Measurements from ENCODE around the gene RUFY4. TPM values are rescaled to one million over a fixed set of nuclear protein-coding genes. Genes with fewer than 3 reads are reported as not detected.

RUFY4 gene
- total RNA-seq, 2 experiments from 2014 or later: 1.2 to 1.8 TPM

DNA sequence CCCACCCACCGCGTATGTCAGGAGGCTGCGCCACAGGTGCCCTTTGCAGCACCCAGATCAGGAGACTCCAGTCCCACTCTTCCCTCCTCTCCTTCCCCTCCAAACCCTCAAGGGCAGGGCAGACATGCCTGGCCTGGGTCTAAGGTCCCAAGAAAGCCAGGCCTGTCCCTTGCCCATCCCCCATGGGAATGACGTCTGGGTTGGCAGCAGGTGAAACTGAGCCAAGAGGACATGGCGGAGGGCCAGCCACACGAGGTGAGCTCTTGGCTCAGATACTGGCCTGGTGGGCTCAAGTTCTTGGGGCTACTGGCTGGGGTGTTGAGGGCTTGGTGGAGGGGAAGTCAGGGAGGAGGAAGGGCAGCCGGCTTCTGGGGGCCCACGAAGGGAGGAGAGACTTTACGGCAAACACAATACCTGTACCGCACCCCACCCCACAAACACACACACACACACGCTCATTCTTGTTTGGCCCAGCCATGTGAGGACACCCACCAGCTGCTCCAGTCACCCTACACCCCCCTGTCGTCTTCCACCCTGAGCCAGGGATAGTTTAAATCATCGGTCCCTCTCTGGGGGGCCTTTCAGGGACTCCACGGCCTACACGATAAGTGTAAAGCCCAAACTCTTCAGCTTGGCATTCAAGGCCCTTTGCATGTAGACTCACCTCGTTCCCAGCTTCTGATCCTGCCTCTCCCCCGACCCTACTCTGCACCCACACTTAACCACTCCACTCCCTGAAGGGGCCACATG lies 42.2 kb upstream of the RUFY4 start:
- H3K36me3 Mint-ChIP-seq (ENCODE audit: low read depth): no peaks in the 10 kb centered on the region
- DNase-seq: no peak
- CTCF ChIA-PET: interaction anchor here (2.5 kb wide), 1 partner anchor 241 kb away, joined by 8 read pairs; no protein-coding TSS in a partner anchor
- H3K9me3 Mint-ChIP-seq: no peaks in the 10 kb centered on the region
- no peak overlapping the region for H3K27ac Mint-ChIP-seq
- intact Hi-C loops (cut with micrococcal nuclease): no loop called here
- H3K4me3 Mint-ChIP-seq: no peak overlapping the region
- H3K27me3 Mint-ChIP-seq (ENCODE audit: low read depth): no peaks in the 10 kb centered on the region
- no peaks in the 10 kb centered on the region for H3K4me1 Mint-ChIP-seq (ENCODE audit: low read depth)

- CTCF ChIA-PET: interaction anchor here (0.5 to 2.5 kb wide), 4 partner anchors 10 to 379 kb away, joined by 3 to 8 read pairs (median 4); no protein-coding TSS in a partner anchor
- no peak for DNase-seq
- no peaks in the 10 kb centered on the region for H3K9me3 Mint-ChIP-seq
- no peaks in the 10 kb centered on the region for H3K36me3 Mint-ChIP-seq (ENCODE audit: low read depth)
- no peak overlapping the region for H3K27ac Mint-ChIP-seq
- H3K27me3 Mint-ChIP-seq (ENCODE audit: low read depth): no peaks in the 10 kb centered on the region
- intact Hi-C loops (cut with micrococcal nuclease): no loop called here
- no peaks in the 10 kb centered on the region for H3K4me1 Mint-ChIP-seq (ENCODE audit: low read depth)
- no peak overlapping the region for H3K4me3 Mint-ChIP-seq
Observed at GRCh38 chr2:218027426-218028188, 41.4 kb upstream of the RUFY4 start.

DNA sequence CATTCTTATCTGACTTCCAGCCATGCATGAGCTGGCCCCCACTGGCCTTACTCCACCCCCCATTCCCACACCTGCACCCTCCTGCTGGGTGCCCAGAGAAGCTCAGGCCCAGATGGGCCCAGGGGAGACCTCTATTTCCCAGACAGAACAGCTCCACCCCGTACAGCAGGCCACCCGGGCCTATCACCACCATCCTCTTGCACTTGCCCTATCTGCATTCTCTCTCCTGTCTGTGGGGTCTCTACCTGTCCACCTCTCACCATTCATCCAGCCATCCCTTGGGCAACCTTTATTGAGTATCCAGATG lies 40.9 kb upstream of the RUFY4 start:
- no peaks in the 10 kb centered on the region for H3K9me3 Mint-ChIP-seq
- H3K27me3 Mint-ChIP-seq (ENCODE audit: low read depth): no peaks in the 10 kb centered on the region
- DNase-seq: no peak
- CTCF ChIA-PET: interaction anchor here (0.5 to 2.5 kb wide), 4 partner anchors 9 to 380 kb away, joined by 3 to 8 read pairs (median 4); no protein-coding TSS in a partner anchor
- intact Hi-C loops (cut with micrococcal nuclease): no loop called here
- no peaks in the 10 kb centered on the region for H3K4me1 Mint-ChIP-seq (ENCODE audit: low read depth)
- H3K36me3 Mint-ChIP-seq (ENCODE audit: low read depth): no peaks in the 10 kb centered on the region
- H3K27ac Mint-ChIP-seq: no peak overlapping the region
- no peak overlapping the region for H3K4me3 Mint-ChIP-seq

DNA sequence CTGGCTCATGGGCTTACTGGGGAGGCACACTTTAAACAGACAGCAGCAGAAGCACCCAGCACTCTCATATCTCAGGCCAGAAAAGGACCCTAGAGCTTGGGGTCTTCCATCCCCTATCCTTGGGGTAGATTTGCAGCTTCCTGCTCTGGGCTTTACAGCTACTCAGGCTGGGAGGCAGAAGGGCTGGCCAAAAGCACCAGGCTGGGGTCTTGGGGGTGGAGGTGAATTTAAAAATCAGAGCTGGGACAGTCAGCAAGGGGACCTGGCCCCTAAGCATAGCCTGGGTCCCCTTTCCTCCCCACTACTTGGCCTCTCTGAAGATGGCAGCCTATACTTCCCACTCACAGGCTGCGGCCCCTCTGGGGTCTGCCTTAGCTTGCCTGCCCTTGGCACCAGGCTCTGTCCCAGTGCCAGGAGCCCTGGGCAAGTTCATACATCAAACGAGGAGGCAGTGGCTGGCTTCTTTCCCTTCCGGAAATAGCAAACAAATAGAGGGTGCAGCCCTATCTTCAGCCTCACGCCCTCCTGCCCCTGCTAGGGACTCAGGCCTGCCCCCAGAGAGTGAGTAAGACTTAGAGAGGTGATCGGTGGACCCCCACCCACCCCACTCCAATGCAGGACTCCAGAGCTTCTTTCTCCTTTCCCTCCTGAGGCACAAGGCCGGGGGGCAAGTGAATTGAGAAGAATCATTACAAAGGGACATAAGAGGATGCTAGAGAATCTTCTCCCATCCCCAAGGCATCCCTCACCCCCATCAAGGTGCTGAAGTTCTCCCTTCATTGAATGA lies 40.3 kb upstream of the RUFY4 start:
- no peak for DNase-seq
- no peaks in the 10 kb centered on the region for H3K36me3 Mint-ChIP-seq (ENCODE audit: low read depth)
- intact Hi-C loops (cut with micrococcal nuclease): no loop called here
- H3K27ac Mint-ChIP-seq: no peak overlapping the region
- no peaks in the 10 kb centered on the region for H3K9me3 Mint-ChIP-seq
- H3K4me1 Mint-ChIP-seq (ENCODE audit: low read depth): no peaks in the 10 kb centered on the region
- no peaks in the 10 kb centered on the region for H3K27me3 Mint-ChIP-seq (ENCODE audit: low read depth)
- H3K4me3 Mint-ChIP-seq: no peak overlapping the region
- CTCF ChIA-PET: interaction anchor here (1.1 to 2.5 kb wide), 2 partner anchors 35 to 243 kb away, joined by 3 to 8 read pairs; no protein-coding TSS in a partner anchor

GRCh38 chr2:218029366-218030360 lies 39.4 kb upstream of the RUFY4 start:
- DNase-seq: no peak
- H3K4me1 Mint-ChIP-seq (ENCODE audit: low read depth): peaks cover 3% of the 10 kb centered on the region
- CTCF ChIA-PET: no interaction called here
- H3K4me3 Mint-ChIP-seq: no peak overlapping the region
- no peaks in the 10 kb centered on the region for H3K36me3 Mint-ChIP-seq (ENCODE audit: low read depth)
- H3K9me3 Mint-ChIP-seq: no peaks in the 10 kb centered on the region
- H3K27ac Mint-ChIP-seq: no peak overlapping the region
- no peaks in the 10 kb centered on the region for H3K27me3 Mint-ChIP-seq (ENCODE audit: low read depth)
- intact Hi-C loops (cut with micrococcal nuclease): no loop called here

GRCh38 chr2:218030409-218031195 lies 38.5 kb upstream of the RUFY4 start:
- Mint-ChIP-seq H3K4me3 (no peak overlapping the region), H3K36me3 (ENCODE audit: low read depth) (no peaks in the 10 kb centered on the region), H3K27me3 (ENCODE audit: low read depth) (no peaks in the 10 kb centered on the region), H3K4me1 (ENCODE audit: low read depth) (peaks cover 3% of the 10 kb centered on the region), H3K9me3 (no peaks in the 10 kb centered on the region), H3K27ac (no peak overlapping the region)
- no peak for DNase-seq
- CTCF ChIA-PET: no interaction called here
- intact Hi-C loops (cut with micrococcal nuclease): no loop called here

DNA sequence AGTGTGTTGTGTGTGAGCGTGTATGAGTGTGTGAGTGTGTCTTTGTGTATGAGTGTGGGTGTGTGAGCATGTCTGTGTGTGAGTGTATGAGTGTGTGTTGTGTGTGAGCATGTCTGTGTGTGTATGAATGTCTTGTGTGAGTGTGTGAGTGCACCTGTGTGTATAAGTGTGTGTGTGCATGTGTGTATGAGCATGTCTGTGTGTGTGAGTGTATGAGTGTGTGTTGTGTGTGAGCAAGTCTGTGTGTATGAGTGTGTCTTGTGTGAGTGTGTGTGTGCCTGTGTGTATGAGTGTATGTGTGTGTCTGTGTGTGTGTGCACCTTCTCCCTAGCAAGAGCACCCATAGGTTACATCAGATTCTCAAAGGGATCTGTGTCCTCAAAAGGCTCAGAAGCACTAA lies 37.8 kb upstream of the RUFY4 start:
- intact Hi-C loops (cut with micrococcal nuclease): no loop called here
- Mint-ChIP-seq H3K9me3 (no peaks in the 10 kb centered on the region), H3K36me3 (ENCODE audit: low read depth) (no peaks in the 10 kb centered on the region), H3K27me3 (ENCODE audit: low read depth) (no peaks in the 10 kb centered on the region), H3K4me3 (no peak overlapping the region), H3K4me1 (ENCODE audit: low read depth) (peaks cover 3% of the 10 kb centered on the region), H3K27ac (no peak overlapping the region)
- CTCF ChIA-PET: no interaction called here
- no peak for DNase-seq

- H3K27me3 Mint-ChIP-seq (ENCODE audit: low read depth): no peaks in the 10 kb centered on the region
- no peak overlapping the region for H3K27ac Mint-ChIP-seq
- CTCF ChIA-PET: interaction anchor here (1.7 to 2.2 kb wide), 2 partner anchors 9 to 246 kb away, joined by 9 to 12 read pairs; no protein-coding TSS in a partner anchor
- no peaks in the 10 kb centered on the region for H3K36me3 Mint-ChIP-seq (ENCODE audit: low read depth)
- intact Hi-C loops (cut with micrococcal nuclease): no loop called here
- H3K4me1 Mint-ChIP-seq (ENCODE audit: low read depth): peaks cover 3% of the 10 kb centered on the region
- H3K9me3 Mint-ChIP-seq: no peaks in the 10 kb centered on the region
- DNase-seq: no peak
- no peak overlapping the region for H3K4me3 Mint-ChIP-seq
Observed at GRCh38 chr2:218031771-218032257, 37.2 kb upstream of the RUFY4 start.

DNA sequence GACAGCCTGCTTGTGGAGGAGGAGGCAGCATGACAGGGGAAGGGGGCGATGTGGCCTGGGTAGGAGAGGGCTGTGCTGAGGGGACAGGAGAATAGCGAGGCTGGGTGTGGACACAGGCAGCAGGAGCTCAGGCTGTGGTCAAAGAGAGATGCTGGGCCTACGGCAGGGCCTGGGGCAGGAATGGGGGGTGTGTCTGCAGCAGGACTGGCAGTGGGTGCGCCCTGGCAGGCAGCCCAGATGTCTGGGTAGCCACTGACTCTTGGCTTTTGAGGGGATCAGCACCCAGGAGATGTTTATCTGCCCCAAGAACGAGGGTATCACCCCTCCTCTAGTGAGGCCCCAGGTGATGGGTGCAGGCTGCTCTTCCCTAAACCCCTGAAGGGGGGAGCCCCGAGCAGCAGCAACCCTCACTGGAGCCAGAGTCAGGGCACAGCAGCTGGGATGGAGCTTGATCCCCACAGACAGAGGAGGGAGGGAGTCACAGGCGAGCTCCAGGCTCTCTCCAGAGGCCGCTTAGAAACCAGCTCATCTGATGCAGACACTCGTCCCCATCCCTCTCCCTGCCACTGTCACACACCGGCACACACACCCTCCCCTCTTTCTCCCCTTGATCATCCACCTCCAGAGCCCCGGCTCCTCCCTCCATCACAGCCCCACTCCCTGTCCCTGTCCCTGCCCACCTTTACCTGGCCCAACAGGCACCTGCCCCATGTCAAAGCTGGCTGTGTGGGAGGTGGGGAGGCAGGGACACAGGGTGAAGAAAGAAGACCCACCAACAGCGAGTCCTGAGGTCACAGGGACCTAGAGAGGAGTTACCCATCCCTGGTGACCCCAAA lies 36.5 kb upstream of the RUFY4 start:
- Mint-ChIP-seq H3K27ac (no peak overlapping the region), H3K9me3 (no peaks in the 10 kb centered on the region), H3K27me3 (ENCODE audit: low read depth) (no peaks in the 10 kb centered on the region), H3K36me3 (ENCODE audit: low read depth) (no peaks in the 10 kb centered on the region), H3K4me3 (no peak overlapping the region), H3K4me1 (ENCODE audit: low read depth) (peaks cover 3% of the 10 kb centered on the region)
- DNase-seq: no peak
- CTCF ChIA-PET: interaction anchor here (0.9 to 2.8 kb wide), 5 partner anchors 9 to 247 kb away, joined by 3 to 12 read pairs (median 9); no protein-coding TSS in a partner anchor
- intact Hi-C loops (cut with micrococcal nuclease): no loop called here

- H3K9me3 Mint-ChIP-seq: no peaks in the 10 kb centered on the region
- H3K36me3 Mint-ChIP-seq (ENCODE audit: low read depth): no peaks in the 10 kb centered on the region
- intact Hi-C loops (cut with micrococcal nuclease): no loop called here
Observed at GRCh38 chr2:218033208-218033589, 35.9 kb upstream of the RUFY4 start.

More at GRCh38 chr2:218033208-218033589, 35.9 kb upstream of the RUFY4 start:
- no peak overlapping the region for H3K4me3 Mint-ChIP-seq
- H3K4me1 Mint-ChIP-seq (ENCODE audit: low read depth): peaks cover 3% of the 10 kb centered on the region
- DNase-seq: no peak
- no peak overlapping the region for H3K27ac Mint-ChIP-seq
- H3K27me3 Mint-ChIP-seq (ENCODE audit: low read depth): no peaks in the 10 kb centered on the region
- CTCF ChIA-PET: interaction anchor here (0.9 to 2.8 kb wide), 6 partner anchors 8 to 247 kb away, joined by 3 to 12 read pairs (median 7); no protein-coding TSS in a partner anchor
